Measurements from ENCODE around the gene CATSPERZ. TPM values are rescaled to one million over a fixed set of nuclear protein-coding genes. Genes with fewer than 3 reads are reported as not detected.
A peak's percentile ranks its signal among the peaks of the same experiment; 100 is the strongest.
"Not testable (repeated sequence)": the region's sequence is repeated elsewhere in the genome, so short reads cannot be mapped to it uniquely, and the experiment has no call there.

CATSPERZ gene
- total and polyA plus RNA-seq, 4 donors: 0.50 to 1.6 (median 1.0) TPM

- no peaks in the 10 kb centered on the region for H3K9me3 ChIP-seq (ENCODE audit: control insufficient read depth, insufficient read depth, low read length)
- H3K27me3 ChIP-seq (ENCODE audit: control insufficient read depth, insufficient read depth, low read length): peaks cover 40% of the 10 kb centered on the region
- H3K4me1 ChIP-seq (ENCODE audit: control insufficient read depth, insufficient read depth, low read length): peaks cover 60% of the 10 kb centered on the region
- H3K36me3 ChIP-seq (ENCODE audit: control insufficient read depth, insufficient read depth, low read length): peaks cover 6% of the 10 kb centered on the region
- H3K27ac ChIP-seq (ENCODE audit: low read depth, low read length): no peak overlapping the region
- WGBS (ENCODE audit: insufficient coverage): 87% methylated on average over 7 of the region's 13 CpGs
- H3K4me3 ChIP-seq (ENCODE audit: low read depth, low read length): no peak overlapping the region
- DNase-seq (ENCODE audit: low read depth in 4 of 6, low spot score in 6 of 6): no peak
Measured at GRCh38 chr11:64303109-64304031, 3.2 kb downstream of the CATSPERZ start.

GRCh38 chr11:64304032-64304315 is 3.8 kb downstream of the CATSPERZ start:
- DNase-seq (ENCODE audit: low read depth in 4 of 6, low spot score in 6 of 6): no peak
- Histone ChIP-seq H3K27ac (ENCODE audit: low read depth, low read length) (peak overlapping the region; percentile 95), H3K27me3 (ENCODE audit: control insufficient read depth, insufficient read depth, low read length) (peaks cover 34% of the 10 kb centered on the region)

GRCh38 chr11:64304316-64305072 is 4.3 kb downstream of the CATSPERZ start:
- Histone ChIP-seq H3K9me3 (ENCODE audit: control insufficient read depth, insufficient read depth, low read length) (no peaks in the 10 kb centered on the region), H3K4me3 (ENCODE audit: low read depth, low read length) (peak overlapping the region; percentile 77), H3K27ac (ENCODE audit: low read depth, low read length) (peak overlapping the region; percentile 95), H3K27me3 (ENCODE audit: control insufficient read depth, insufficient read depth, low read length) (peaks cover 29% of the 10 kb centered on the region), H3K36me3 (ENCODE audit: control insufficient read depth, insufficient read depth, low read length) (peaks cover 6% of the 10 kb centered on the region), H3K4me1 (ENCODE audit: control insufficient read depth, insufficient read depth, low read length) (peaks cover 51% of the 10 kb centered on the region)
- peak in 4 of 6 donors; percentile 63 to 93 (median 82) for DNase-seq (ENCODE audit: low read depth in 4 of 6, low spot score in 6 of 6)
- WGBS (ENCODE audit: insufficient coverage): under 1% methylated on average over 39 of the region's 46 CpGs

More at GRCh38 chr11:64304032-64304315, 3.8 kb downstream of the CATSPERZ start:
- Histone ChIP-seq H3K36me3 (ENCODE audit: control insufficient read depth, insufficient read depth, low read length) (peaks cover 6% of the 10 kb centered on the region), H3K4me1 (ENCODE audit: control insufficient read depth, insufficient read depth, low read length) (peaks cover 56% of the 10 kb centered on the region), H3K9me3 (ENCODE audit: control insufficient read depth, insufficient read depth, low read length) (no peaks in the 10 kb centered on the region), H3K4me3 (ENCODE audit: low read depth, low read length) (peak overlapping the region; percentile 77)
- 29% methylated on average over 4 of the region's 5 CpGs for WGBS (ENCODE audit: insufficient coverage)

GRCh38 chr11:64305075-64305690 is 5.0 kb downstream of the CATSPERZ start, which contains the start of gene ESRRA:
ESRRA (plus strand) TSS chr11:64305524; CDS start chr11:64307180, 1,656 bp downstream.
- Histone ChIP-seq H3K27me3 (ENCODE audit: control insufficient read depth, insufficient read depth, low read length) (peaks cover 22% of the 10 kb centered on the region), H3K4me1 (ENCODE audit: control insufficient read depth, insufficient read depth, low read length) (peaks cover 44% of the 10 kb centered on the region), H3K27ac (ENCODE audit: low read depth, low read length) (peak within 1 kb of the TSS; percentile 95), H3K4me3 (ENCODE audit: low read depth, low read length) (peak within 1 kb of the TSS; percentile 77), H3K9me3 (ENCODE audit: control insufficient read depth, insufficient read depth, low read length) (no peaks in the 10 kb centered on the region), H3K36me3 (ENCODE audit: control insufficient read depth, insufficient read depth, low read length) (peaks cover 6% of the 10 kb centered on the region)
- peak; percentile 91 to 99 (median 95) for DNase-seq (ENCODE audit: low read depth in 4 of 6, low spot score in 6 of 6)
- under 1% methylated on average over 81 of the region's 81 CpGs for WGBS (ENCODE audit: insufficient coverage)

GRCh38 chr11:64305691-64306562 is 5.8 kb downstream of the CATSPERZ start:
- WGBS (ENCODE audit: insufficient coverage): under 1% methylated on average over 69 of the region's 71 CpGs
- H3K36me3 ChIP-seq (ENCODE audit: control insufficient read depth, insufficient read depth, low read length): peaks cover 6% of the 10 kb centered on the region
- peaks cover 14% of the 10 kb centered on the region for H3K27me3 ChIP-seq (ENCODE audit: control insufficient read depth, insufficient read depth, low read length)
- H3K9me3 ChIP-seq (ENCODE audit: control insufficient read depth, insufficient read depth, low read length): no peaks in the 10 kb centered on the region
- peak overlapping the region; percentile 70 for H3K4me3 ChIP-seq (ENCODE audit: low read depth, low read length)
- H3K27ac ChIP-seq (ENCODE audit: low read depth, low read length): peak overlapping the region; percentile 61
- H3K4me1 ChIP-seq (ENCODE audit: control insufficient read depth, insufficient read depth, low read length): peaks cover 37% of the 10 kb centered on the region
- peak in 2 of 6 donors; percentile 65 to 70 for DNase-seq (ENCODE audit: low read depth in 4 of 6, low spot score in 6 of 6)

- H3K4me1 ChIP-seq (ENCODE audit: control insufficient read depth, insufficient read depth, low read length): peaks cover 31% of the 10 kb centered on the region
- no peaks in the 10 kb centered on the region for H3K9me3 ChIP-seq (ENCODE audit: control insufficient read depth, insufficient read depth, low read length)
- 31% methylated on average over 9 of the region's 9 CpGs for WGBS (ENCODE audit: insufficient coverage)
- peak overlapping the region; percentile 70 for H3K4me3 ChIP-seq (ENCODE audit: low read depth, low read length)
- peaks cover 9% of the 10 kb centered on the region for H3K36me3 ChIP-seq (ENCODE audit: control insufficient read depth, insufficient read depth, low read length)
- peaks cover 9% of the 10 kb centered on the region for H3K27me3 ChIP-seq (ENCODE audit: control insufficient read depth, insufficient read depth, low read length)
- no peak for DNase-seq (ENCODE audit: low read depth in 4 of 6, low spot score in 6 of 6)
- no peak overlapping the region for H3K27ac ChIP-seq (ENCODE audit: low read depth, low read length)
Measured at GRCh38 chr11:64306563-64306875, 6.4 kb downstream of the CATSPERZ start.

- H3K36me3 ChIP-seq (ENCODE audit: control insufficient read depth, insufficient read depth, low read length): peaks cover 10% of the 10 kb centered on the region
- H3K27me3 ChIP-seq (ENCODE audit: control insufficient read depth, insufficient read depth, low read length): peaks cover 4% of the 10 kb centered on the region
- H3K4me3 ChIP-seq (ENCODE audit: low read depth, low read length): peak overlapping the region; percentile 70
- DNase-seq (ENCODE audit: low read depth in 4 of 6, low spot score in 6 of 6): no peak
- peaks cover 29% of the 10 kb centered on the region for H3K4me1 ChIP-seq (ENCODE audit: control insufficient read depth, insufficient read depth, low read length)
- H3K27ac ChIP-seq (ENCODE audit: low read depth, low read length): no peak overlapping the region
- WGBS (ENCODE audit: insufficient coverage): 78% methylated on average over 13 of the region's 15 CpGs
- no peaks in the 10 kb centered on the region for H3K9me3 ChIP-seq (ENCODE audit: control insufficient read depth, insufficient read depth, low read length)
Measured at GRCh38 chr11:64306876-64307622, 6.9 kb downstream of the CATSPERZ start.

GRCh38 chr11:64307795-64308194 is 7.6 kb downstream of the CATSPERZ start:
- Histone ChIP-seq H3K36me3 (ENCODE audit: control insufficient read depth, insufficient read depth, low read length) (peaks cover 16% of the 10 kb centered on the region), H3K4me1 (ENCODE audit: control insufficient read depth, insufficient read depth, low read length) (peaks cover 29% of the 10 kb centered on the region)
- not testable (repeated sequence) for H3K9me3 ChIP-seq (ENCODE audit: control insufficient read depth, insufficient read depth, low read length); H3K4me3 ChIP-seq (ENCODE audit: low read depth, low read length); H3K27ac ChIP-seq (ENCODE audit: low read depth, low read length); DNase-seq (ENCODE audit: low read depth in 4 of 6, low spot score in 6 of 6); H3K27me3 ChIP-seq (ENCODE audit: control insufficient read depth, insufficient read depth, low read length)
- 95% methylated on average over 4 of the region's 5 CpGs for WGBS (ENCODE audit: insufficient coverage)
